ENCODE measurements around the gene AHRR. TPM values are rescaled to one million over a fixed set of nuclear protein-coding genes. Genes with fewer than 3 reads are reported as not detected.

Gene AHRR
- total and polyA plus RNA-seq, 2 donors from 2014 or later, result 0.71 to 1.7 TPM

GRCh38 chr5:418162-419121 lies 96.9 kb downstream of the AHRR start:
- Histone ChIP-seq H3K4me1 (ENCODE audit: control insufficient read depth in 2 of 3, insufficient read depth in 2 of 3, low read depth in 1 of 3, low read length in 3 of 3) (no peaks in the 10 kb centered on the region), H3K4me3 (ENCODE audit: low read length in 3 of 3) (no peak overlapping the region), H3K9ac (ENCODE audit: low read length in 3 of 3) (no peak overlapping the region), H3K27ac (ENCODE audit: low read depth in 2 of 2, low read length in 2 of 2) (no peak overlapping the region), H3K9me3 (ENCODE audit: control insufficient read depth in 2 of 3, insufficient read depth in 1 of 3, low read length in 3 of 3) (no peaks in the 10 kb centered on the region), H3K36me3 (ENCODE audit: control insufficient read depth in 2 of 3, insufficient read depth in 3 of 3, low read length in 3 of 3) (no peaks in the 10 kb centered on the region), H3K27me3 (ENCODE audit: control insufficient read depth, insufficient read depth, low read length) (no peaks in the 10 kb centered on the region)
- intact Hi-C loops (cut with DNase I), result no loop called here
- TF ChIP-seq, protein P1, sequence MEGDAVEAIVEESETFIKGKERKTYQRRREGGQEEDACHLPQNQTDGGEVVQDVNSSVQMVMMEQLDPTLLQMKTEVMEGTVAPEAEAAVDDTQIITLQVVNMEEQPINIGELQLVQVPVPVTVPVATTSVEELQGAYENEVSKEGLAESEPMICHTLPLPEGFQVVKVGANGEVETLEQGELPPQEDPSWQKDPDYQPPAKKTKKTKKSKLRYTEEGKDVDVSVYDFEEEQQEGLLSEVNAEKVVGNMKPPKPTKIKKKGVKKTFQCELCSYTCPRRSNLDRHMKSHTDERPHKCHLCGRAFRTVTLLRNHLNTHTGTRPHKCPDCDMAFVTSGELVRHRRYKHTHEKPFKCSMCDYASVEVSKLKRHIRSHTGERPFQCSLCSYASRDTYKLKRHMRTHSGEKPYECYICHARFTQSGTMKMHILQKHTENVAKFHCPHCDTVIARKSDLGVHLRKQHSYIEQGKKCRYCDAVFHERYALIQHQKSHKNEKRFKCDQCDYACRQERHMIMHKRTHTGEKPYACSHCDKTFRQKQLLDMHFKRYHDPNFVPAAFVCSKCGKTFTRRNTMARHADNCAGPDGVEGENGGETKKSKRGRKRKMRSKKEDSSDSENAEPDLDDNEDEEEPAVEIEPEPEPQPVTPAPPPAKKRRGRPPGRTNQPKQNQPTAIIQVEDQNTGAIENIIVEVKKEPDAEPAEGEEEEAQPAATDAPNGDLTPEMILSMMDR (IDR thresholded peaks at IDR 0.05; ENCODE audit: borderline replicate concordance, extremely low read depth, insufficient read depth), result no peak
- no peak for FAIRE-seq
- DNase-seq, result peak in 2 of 5 donors; percentile 27 to 43

DNA sequence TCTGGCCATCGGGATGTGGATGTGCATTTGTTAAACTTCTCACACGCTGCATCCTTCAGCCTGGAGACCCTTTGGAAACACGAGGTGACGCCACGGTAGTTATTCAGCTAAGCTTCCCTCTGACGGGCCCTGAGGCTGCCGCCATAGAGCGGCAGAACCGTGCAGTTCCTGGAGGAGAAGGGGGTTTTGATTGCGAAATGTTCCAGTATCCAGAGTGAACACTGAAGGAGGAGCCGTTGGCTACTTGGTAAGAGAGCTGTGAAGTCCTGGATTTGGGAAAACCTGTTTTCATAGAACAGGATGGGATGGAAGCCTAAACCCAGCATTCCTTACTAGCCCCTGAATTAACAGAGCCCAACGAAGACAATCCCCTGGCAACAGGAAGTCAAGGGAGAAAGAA lies 98.5 kb downstream of the AHRR start:
- H3K4me3 ChIP-seq (ENCODE audit: low read length in 3 of 3), result no peak overlapping the region
- no peak overlapping the region for H3K27ac ChIP-seq (ENCODE audit: low read depth in 2 of 2, low read length in 2 of 2)
- intact Hi-C loops (cut with DNase I), result no loop called here
- no peak overlapping the region for H3K9ac ChIP-seq (ENCODE audit: low read length in 3 of 3)
- no peaks in the 10 kb centered on the region for H3K36me3 ChIP-seq (ENCODE audit: control insufficient read depth in 2 of 3, insufficient read depth in 3 of 3, low read length in 3 of 3)
- TF ChIP-seq, protein P1 (IDR thresholded peaks at IDR 0.05; ENCODE audit: borderline replicate concordance, extremely low read depth, insufficient read depth), result no peak
- no peaks in the 10 kb centered on the region for H3K27me3 ChIP-seq (ENCODE audit: control insufficient read depth, insufficient read depth, low read length)
- peak in 1 of 5 donors; percentile 11 for DNase-seq
- H3K9me3 ChIP-seq (ENCODE audit: control insufficient read depth in 2 of 3, insufficient read depth in 1 of 3, low read length in 3 of 3), result no peaks in the 10 kb centered on the region
- no peaks in the 10 kb centered on the region for H3K4me1 ChIP-seq (ENCODE audit: control insufficient read depth in 2 of 3, insufficient read depth in 2 of 3, low read depth in 1 of 3, low read length in 3 of 3)
- FAIRE-seq, result no peak

DNA sequence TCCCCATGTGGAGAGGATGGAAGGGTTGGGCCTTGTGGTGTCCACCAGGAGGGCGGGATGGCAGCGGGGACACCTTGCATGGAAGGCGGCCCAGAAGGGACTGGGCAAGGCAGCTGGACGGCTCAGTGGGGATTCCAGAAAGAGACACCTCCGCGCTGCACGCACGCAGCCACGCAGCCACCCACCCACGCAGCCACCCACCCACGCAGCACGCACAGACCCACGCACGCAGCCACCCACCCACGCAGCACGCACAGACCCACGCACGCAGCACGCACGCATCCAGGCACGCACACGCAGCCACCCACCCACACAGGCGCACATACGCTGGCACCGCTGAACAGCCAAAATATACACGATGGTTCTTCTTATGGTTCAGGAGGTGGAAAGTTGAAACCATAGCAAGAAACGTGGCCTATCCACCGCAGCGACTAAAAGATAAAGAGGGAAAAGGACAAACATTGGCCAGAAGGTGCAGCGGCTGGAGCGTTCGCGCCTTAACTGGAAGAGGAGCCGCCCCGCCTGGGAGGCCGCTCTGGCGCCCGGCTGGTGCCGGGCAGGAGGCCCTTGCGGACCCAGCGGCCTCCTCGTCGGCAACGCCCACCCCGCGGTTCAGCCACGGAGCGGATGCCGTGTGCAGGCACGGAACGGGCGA lies 99.2 kb downstream of the AHRR start:
- intact Hi-C loops (cut with DNase I), result no loop called here
- TF ChIP-seq, protein P1 (IDR thresholded peaks at IDR 0.05; ENCODE audit: borderline replicate concordance, extremely low read depth, insufficient read depth), result no peak
- Histone ChIP-seq H3K9ac (ENCODE audit: low read length in 3 of 3) (no peak overlapping the region), H3K4me1 (ENCODE audit: control insufficient read depth in 2 of 3, insufficient read depth in 2 of 3, low read depth in 1 of 3, low read length in 3 of 3) (no peaks in the 10 kb centered on the region), H3K9me3 (ENCODE audit: control insufficient read depth in 2 of 3, insufficient read depth in 1 of 3, low read length in 3 of 3) (no peaks in the 10 kb centered on the region), H3K27ac (ENCODE audit: low read depth in 2 of 2, low read length in 2 of 2) (no peak overlapping the region), H3K36me3 (ENCODE audit: control insufficient read depth in 2 of 3, insufficient read depth in 3 of 3, low read length in 3 of 3) (no peaks in the 10 kb centered on the region), H3K4me3 (ENCODE audit: low read length in 3 of 3) (no peak overlapping the region), H3K27me3 (ENCODE audit: control insufficient read depth, insufficient read depth, low read length) (no peaks in the 10 kb centered on the region)
- peak in 2 of 5 donors; percentile 26 to 29 for DNase-seq
- FAIRE-seq, result no peak
